GM12875 (cell line): ENCODE data around the gene PKLR.

Source experiments
- H3K4me3 ChIP-seq: one replicate; pipeline ENCODE4 v1.5.1; 2011; ENCODE audit warnings: low read depth, low read length, control low read depth
- TF ChIP-seq, protein P1 (sequence below): IDR thresholded peaks from 2 replicates; pipeline ENCODE4 v1.5.1; 2011; ENCODE audit warnings: low read depth, mild to moderate bottlenecking, control low read depth, inconsistent platforms, low read length, moderate library complexity, borderline replicate concordance; ENCODE audit not compliant: insufficient read depth

The PKLR gene

DNA sequence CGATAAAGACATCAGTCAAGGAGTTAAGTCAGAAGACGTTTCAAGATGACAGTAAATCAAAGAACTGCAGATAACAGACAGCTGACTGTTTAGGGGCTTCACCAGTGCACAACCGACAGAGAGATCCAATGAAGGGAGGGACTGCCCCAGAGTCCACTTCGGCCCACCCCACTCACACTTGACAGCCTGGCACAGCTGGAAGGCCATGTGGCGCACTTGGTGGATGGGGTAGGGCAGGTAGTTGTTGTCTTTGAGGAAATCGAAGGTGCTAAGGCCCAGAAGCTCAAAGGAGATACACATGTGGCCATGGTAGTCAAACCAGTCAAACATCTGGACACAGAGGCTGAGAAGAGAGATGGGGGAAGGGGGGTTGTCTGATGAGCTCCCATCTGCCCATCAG, 34.7 kb downstream of the PKLR start:
- no peak overlapping the region for H3K4me3 ChIP-seq
- TF ChIP-seq, protein P1, sequence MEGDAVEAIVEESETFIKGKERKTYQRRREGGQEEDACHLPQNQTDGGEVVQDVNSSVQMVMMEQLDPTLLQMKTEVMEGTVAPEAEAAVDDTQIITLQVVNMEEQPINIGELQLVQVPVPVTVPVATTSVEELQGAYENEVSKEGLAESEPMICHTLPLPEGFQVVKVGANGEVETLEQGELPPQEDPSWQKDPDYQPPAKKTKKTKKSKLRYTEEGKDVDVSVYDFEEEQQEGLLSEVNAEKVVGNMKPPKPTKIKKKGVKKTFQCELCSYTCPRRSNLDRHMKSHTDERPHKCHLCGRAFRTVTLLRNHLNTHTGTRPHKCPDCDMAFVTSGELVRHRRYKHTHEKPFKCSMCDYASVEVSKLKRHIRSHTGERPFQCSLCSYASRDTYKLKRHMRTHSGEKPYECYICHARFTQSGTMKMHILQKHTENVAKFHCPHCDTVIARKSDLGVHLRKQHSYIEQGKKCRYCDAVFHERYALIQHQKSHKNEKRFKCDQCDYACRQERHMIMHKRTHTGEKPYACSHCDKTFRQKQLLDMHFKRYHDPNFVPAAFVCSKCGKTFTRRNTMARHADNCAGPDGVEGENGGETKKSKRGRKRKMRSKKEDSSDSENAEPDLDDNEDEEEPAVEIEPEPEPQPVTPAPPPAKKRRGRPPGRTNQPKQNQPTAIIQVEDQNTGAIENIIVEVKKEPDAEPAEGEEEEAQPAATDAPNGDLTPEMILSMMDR, result no peak

DNA sequence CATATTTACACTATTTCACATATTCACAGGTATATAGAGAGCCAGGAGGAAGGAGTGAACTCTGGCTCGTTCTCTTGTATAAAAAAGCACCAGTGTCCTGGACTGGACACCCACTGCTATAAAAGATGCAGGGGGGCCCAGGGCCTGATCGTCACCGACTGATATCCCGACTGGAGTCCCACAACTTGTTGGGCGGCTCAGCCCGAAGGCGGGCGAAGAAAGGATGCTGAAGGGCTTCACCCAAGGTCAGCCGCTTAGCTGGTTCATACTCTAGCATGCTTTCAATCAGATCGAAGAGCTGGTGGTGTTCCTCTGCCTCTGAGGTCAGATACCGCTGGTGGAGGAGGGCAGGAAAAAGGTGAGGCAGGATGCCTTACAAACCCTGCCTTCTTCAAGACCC, 38.2 kb downstream of the PKLR start:
- no peak overlapping the region for H3K4me3 ChIP-seq
- TF ChIP-seq, protein P1, result no peak

DNA sequence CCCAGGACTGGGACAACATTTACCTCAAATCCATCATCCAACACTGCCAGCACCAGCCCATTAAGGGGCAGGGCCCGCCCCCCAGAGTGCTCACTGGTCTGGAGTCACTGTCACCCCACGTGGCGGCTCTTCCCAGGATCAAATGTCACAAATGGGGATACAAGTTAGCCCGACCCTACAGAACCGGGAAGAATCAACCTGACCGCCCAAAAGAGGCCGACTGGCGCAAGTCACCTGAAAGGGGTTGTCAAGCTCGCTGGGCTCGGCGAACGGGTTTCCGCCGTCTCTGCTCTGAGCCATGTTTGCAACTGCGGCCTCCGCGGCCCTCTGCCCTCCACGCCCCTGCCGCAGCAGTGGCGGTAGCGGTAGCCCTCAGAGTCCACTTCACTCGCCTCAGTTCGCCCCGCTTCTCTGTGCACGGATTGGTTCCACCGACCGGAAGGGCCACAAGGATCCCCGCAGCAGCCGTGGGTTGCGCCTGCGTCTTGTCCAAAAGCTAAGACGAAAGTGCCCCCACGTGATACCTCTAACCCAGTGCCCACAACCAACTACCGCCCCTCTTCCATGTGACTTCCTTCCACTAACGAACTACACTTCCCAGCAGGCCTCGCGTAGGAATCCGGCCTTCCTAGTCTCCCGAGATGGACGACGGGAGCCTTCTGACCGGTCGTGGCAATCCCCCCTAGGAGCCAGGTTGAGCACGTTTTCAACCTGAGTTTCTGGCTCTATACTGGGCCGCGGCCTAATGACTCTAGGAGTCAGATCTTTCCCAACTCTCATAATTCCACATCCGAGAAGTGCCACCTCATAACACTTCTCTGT, 39.2 kb downstream of the PKLR start, which contains the start of gene SCAMP3:
Gene SCAMP3, minus strand, starts transcription at position 509 of the 822 bp plus-strand sequence. Its CDS starts 209 bp downstream, at position 300.
- TF ChIP-seq, protein P1, result no peak
- peak within 1 kb of the TSS; percentile 92 for H3K4me3 ChIP-seq

DNA sequence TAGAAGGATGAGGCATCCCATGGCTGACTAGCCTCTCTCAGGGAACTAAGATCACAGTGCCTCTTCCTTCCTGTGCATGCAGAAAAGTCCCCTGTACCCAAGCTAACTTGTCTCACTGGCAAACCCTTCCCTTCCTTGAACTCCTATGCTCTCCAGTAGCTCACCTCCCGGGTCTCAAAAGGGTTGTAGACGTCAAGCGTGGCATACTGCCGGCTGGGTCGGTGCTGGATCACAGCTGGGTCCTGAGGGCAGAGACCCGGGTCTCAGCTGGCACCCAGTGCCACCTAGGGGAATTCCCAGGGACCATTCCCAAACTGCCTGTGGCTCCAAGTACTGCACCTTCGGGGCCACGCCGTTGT, 39.8 kb downstream of the PKLR start:
- peak overlapping the region; percentile 92 for H3K4me3 ChIP-seq
- TF ChIP-seq, protein P1, result no peak

DNA sequence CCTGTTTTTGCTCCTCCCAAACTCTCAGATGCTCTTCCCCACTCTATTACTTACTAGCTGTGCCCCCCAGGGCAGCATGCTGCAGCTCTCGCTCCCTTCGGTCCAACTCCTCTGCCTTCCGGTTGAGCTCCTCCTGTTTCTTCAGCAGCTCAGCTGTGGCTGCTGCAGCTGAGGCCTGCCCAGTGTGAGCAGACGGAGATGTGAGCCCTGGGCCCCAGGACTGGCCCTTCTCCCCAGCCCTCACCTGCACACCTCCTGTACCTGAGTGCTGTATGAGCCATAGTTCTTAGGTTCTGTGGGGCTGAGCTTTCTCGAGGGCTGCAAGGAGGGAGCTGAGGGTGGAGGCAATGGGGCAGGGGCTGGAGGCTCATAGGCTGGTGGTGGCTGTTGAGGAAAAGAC, 41.0 kb downstream of the PKLR start:
- no peak overlapping the region for H3K4me3 ChIP-seq
- TF ChIP-seq, protein P1, result no peak

DNA sequence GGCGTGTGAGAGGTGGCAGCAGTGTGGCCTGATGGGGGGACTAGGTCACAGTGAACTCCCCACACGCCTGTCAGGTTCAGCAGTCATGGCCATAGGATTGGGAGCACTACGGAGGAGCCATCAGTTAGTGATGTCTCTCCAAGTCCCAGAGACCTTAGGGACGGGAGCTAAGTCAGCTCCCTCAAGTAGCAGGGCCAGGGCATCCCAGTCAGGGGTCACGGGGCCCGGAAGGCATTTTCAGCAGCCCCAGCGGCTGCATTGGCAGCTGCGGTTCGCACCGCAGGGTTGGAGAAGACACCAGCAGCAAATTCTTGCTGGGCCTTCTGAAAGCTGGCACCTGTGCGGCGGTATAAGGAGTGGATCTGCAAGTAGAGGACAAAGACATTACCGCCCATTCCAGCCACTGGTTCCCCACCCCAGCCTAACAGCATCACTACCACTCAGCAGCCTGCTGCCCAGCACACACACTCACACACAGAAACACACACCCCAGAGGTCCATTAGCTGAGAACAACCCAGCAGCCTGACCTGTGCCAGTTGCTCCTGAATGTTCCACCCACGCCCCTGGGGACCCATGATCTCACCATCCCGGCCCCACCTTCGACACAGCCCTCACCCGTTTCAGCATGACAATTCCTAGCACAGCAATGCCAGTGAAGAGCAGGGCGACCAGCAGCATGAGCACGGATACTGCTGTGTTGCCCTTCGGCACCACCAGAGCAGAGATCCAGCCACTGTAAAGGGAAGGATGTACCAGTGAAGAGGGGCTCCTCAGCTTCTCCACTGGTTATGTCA, 45.0 kb downstream of the PKLR start:
- H3K4me3 ChIP-seq, result no peak overlapping the region
- TF ChIP-seq, protein P1, result no peak
